Measurements from ENCODE around the gene SLC35F1.

Gene SLC35F1

DNA sequence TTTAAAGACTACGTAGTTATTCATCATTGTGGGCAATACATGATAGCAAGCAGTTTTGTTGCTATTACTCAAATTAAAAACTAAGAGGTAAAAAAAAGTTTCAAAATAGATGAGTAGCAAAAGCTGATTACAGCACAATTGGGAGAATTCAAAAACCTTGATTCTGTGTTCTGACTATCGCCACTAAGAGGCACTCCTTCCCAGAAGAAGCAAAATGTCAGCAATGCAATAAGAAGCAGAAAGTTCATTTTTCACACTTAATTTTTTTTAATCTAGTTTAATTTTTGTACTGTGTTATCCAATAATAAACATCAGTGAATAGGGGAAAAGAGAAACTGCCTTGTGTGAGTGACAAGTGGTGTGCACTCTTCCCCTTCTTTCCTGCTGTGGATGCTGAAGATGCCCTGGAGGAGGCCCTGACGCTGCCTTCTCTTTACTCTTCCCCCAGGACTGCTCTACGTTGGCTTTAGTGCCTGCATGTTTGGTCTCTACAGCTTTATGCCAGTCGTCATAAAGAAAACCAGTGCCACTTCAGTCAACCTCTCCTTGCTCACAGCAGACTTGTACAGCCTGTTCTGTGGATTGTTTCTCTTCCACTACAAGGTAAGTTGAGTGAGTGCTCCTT is 377.8 kb downstream of the SLC35F1 start:
- no peak for TF ChIP-seq JUND (IDR thresholded peaks at IDR 0.05; ENCODE audit: low read depth)
- in situ Hi-C loops (cut with HindIII; ENCODE audit: low pct_unique_long_range_greater_than_20kb, low sequenced_read_pairs) = no loop called here
- DNase-seq (ENCODE audit: low read depth in 1 of 2, low spot score in 1 of 2) = no peak

DNA sequence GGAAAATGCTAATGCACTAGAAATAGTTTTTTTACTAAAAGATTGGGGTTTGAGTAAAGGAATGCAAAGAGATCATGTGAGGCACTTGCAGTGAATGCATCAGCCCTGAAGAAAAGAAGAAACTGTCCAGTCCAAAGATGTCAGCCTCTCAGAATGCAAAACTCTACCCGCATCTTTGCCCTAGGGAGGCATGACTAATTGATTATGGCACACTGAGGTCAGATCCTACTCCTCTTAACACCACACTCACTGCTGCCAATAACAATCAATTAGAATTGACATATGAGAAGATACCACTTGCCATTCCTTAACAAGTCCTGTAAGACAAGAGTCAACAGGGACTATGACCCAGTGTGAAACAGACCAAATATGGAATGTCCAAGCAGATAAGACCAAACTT is 378.7 kb downstream of the SLC35F1 start:
- in situ Hi-C loops (cut with HindIII; ENCODE audit: low pct_unique_long_range_greater_than_20kb, low sequenced_read_pairs) = no loop called here
- no peak for DNase-seq (ENCODE audit: low read depth in 1 of 2, low spot score in 1 of 2)
- TF ChIP-seq JUND (IDR thresholded peaks at IDR 0.05; ENCODE audit: low read depth) = no peak

DNA sequence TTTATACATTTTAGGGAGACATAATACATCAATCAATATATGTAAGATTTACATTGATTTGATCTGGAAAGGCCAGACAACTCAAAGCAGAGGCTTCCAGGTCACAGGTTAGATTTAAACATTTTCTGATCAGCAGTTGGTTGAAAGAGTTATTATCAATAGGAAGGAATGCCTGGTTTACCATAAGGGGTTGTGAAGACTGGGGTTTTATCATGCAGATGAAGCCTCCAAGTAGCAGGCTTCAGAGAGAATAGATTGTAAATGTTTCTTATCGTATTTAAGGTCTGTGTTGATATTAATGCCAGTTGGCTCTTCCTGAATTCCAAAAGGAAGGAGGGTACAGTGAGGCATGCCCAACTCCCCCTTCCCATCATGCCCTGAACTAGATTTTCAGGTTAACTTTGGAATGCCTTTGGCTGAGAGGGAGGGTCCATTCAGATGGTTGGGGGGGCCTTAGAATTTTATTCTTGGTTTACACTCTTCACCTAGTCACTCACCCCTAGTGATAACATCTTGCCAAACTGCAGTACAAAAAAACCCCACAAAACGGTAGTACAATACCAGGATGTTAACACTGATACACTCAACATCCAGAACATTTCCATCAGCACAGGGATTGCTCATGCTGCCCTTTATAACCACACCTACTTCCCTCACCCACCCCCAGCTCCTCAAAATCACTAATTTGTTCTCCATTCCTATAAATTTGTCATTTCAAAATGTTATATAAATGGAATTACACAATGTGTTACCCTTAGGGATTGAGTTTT is 381.5 kb downstream of the SLC35F1 start:
- in situ Hi-C loops (cut with HindIII; ENCODE audit: low pct_unique_long_range_greater_than_20kb, low sequenced_read_pairs) = no loop called here
- no peak for DNase-seq (ENCODE audit: low read depth in 1 of 2, low spot score in 1 of 2)
- TF ChIP-seq JUND (IDR thresholded peaks at IDR 0.05; ENCODE audit: low read depth) = no peak

DNA sequence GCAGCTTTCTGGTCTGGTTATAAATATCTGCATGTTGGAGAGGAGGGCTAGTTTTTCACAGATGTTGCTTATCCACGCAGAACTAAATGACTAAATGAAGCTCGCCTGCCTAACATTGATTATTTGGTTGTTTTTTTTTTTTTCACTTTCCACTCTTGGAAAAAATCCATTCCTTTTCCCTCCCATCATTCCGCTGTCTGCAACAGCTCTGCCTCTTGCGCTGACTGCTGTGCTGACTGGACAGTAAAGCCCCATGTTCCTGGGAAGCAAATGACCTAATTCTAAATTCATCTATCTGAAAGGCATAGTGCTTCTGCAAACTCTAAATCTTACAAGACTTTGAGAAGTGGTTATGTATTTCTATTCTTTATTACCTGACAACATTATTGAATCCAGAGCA is 385.5 kb downstream of the SLC35F1 start:
- in situ Hi-C loops (cut with HindIII; ENCODE audit: low pct_unique_long_range_greater_than_20kb, low sequenced_read_pairs) = no loop called here
- DNase-seq (ENCODE audit: low read depth in 1 of 2, low spot score in 1 of 2) = no peak
- TF ChIP-seq JUND (IDR thresholded peaks at IDR 0.05; ENCODE audit: low read depth) = no peak

DNA sequence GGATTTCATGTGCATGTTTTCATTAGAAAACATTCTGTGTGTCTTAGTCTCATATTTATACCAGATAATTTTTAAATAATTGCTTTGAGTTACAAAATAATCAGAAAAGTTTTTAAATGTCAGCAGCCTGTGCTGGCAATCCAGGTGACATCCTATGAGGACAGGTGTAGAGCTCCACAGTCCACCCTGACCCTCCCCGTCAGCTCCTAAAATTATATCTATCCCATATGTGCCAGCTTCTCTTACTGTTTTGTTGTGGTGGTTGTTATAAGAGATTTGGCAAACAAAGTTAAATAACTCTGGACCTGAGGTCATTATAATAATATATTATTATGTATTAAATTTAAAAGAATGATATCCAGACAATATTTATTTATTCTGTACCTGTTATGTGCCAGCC is 387.8 kb downstream of the SLC35F1 start:
- no peak for TF ChIP-seq JUND (IDR thresholded peaks at IDR 0.05; ENCODE audit: low read depth)
- in situ Hi-C loops (cut with HindIII; ENCODE audit: low pct_unique_long_range_greater_than_20kb, low sequenced_read_pairs) = no loop called here

DNA sequence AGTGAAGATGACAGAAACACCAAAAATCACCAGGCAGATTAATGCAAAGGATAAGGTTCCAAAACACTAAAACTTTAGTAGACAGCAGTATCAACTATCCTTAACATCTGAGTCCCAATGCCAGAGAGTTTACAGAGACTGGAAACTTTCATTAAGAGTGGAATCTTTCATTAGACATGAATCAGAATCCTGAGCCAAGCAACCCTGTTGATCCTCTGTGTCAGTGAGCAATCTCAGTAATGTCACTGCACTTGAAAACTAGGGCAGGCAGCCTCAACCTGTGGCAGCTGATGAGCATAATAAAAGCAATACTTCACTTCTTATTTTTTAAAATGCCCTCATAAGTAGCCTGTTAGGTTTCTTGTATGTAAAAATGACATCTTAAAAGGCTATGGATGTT is 388.3 kb downstream of the SLC35F1 start:
- no peak for TF ChIP-seq JUND (IDR thresholded peaks at IDR 0.05; ENCODE audit: low read depth)

More for the DNA sequence above, 387.8 kb downstream of the SLC35F1 start:
- no peak for DNase-seq (ENCODE audit: low read depth in 1 of 2, low spot score in 1 of 2)

DNA sequence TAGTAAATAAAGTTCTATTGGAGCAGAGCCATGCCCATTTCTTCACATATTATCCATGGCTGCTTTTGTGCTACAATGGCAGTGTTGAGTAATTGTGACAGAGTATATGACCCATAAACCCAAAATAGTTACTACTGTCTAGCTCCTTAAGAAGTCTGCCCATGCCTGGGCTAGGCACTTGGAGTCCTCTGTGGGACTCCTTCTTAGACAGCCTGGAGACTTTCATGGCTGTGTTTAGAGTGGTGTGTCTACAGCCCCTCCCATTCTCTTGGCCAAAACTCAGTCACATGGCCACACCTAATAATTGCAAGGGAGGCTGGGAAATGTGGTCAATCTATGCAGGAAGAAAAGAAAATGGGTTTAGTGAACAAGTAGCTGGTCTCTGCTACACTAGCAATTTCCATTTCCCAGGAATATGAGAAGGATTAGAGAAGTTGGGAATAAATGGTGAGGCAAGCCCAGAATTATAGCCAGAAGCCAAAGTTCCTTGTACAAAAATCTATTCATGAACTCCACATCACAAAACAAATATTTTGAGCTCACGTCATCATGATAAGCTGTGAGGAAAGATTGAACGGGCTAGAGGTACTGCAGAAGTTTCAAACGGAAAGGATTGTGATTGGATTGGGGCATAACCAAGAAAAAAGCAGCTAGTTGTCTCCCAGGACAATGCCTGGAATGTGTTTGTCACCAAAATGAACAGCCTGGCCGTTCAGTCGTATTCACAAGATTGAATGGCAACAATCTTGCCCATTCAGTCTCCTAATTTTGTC is 389.3 kb downstream of the SLC35F1 start:
- TF ChIP-seq JUND (IDR thresholded peaks at IDR 0.05; ENCODE audit: low read depth) = no peak
- in situ Hi-C loops (cut with HindIII; ENCODE audit: low pct_unique_long_range_greater_than_20kb, low sequenced_read_pairs) = no loop called here
- DNase-seq (ENCODE audit: low read depth in 1 of 2, low spot score in 1 of 2) = no peak

More for the DNA sequence above, 388.3 kb downstream of the SLC35F1 start:
- in situ Hi-C loops (cut with HindIII; ENCODE audit: low pct_unique_long_range_greater_than_20kb, low sequenced_read_pairs) = no loop called here
- DNase-seq (ENCODE audit: low read depth in 1 of 2, low spot score in 1 of 2) = no peak

DNA sequence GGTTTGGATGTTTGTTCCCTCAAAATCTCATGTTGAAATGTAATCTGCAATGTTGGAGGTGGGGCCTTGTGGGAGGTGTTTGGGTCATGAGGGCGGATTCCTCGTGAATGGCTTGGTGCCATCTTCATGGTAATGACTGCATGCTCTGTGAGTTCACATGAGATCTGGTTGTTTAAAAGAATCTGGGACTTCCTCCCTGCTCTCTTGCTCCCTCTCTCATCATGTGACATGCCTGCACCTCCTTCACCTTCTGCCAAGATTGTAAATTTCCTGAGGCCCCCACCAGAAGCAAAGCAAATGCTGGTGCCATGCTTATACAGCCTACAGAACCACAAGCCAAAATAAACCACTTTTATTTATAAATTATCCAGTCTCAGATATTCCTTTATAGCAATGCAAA is 390.8 kb downstream of the SLC35F1 start:
- in situ Hi-C loops (cut with HindIII; ENCODE audit: low pct_unique_long_range_greater_than_20kb, low sequenced_read_pairs) = no loop called here
- no peak for TF ChIP-seq JUND (IDR thresholded peaks at IDR 0.05; ENCODE audit: low read depth)
- no peak for DNase-seq (ENCODE audit: low read depth in 1 of 2, low spot score in 1 of 2)

DNA sequence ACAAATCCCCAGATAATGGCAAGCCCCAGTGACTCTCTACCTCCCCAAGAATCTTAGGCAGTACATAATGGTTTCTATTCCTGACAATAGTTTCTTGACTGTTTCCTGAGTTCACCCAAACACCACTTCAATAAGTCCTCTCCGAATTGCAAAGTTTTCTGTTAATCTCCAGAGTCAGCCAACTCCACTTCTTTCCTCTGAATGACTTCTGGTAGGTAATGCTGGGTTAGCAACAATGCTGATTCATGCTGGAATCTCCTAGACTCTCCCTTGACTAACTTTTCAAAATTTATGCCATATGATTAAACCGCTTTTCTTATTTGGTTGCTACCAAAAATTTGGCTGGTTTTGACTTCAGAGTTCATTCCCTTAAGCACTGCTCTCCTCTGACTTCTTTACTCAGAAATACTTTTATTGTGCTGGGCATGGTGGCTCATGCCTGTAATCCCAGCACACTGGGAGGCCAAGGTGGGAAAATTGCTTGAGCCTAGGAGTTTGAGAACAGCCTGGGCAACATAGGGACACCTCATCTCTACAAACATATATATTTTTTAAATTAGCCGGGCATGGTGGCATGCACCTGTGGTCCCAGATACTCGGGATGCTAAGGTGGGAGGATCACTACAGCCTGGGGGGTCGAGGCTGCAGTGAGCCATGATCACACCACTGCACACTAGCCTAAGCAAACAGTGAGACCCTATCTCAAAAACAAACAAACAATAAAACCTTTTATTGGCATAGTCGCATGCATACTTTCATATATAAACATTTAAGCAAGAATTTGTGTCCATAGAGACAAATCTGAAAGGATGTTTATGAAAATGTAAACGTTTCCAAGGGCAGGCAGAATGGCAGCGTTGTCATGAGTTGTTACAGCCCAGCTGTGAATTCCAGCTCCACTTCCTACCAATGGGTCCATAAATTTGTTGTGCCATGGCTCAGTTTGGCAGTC is 391.7 kb downstream of the SLC35F1 start:
- in situ Hi-C loops (cut with HindIII; ENCODE audit: low pct_unique_long_range_greater_than_20kb, low sequenced_read_pairs) = no loop called here
- TF ChIP-seq JUND (IDR thresholded peaks at IDR 0.05; ENCODE audit: low read depth) = no peak
- no peak for DNase-seq (ENCODE audit: low read depth in 1 of 2, low spot score in 1 of 2)

DNA sequence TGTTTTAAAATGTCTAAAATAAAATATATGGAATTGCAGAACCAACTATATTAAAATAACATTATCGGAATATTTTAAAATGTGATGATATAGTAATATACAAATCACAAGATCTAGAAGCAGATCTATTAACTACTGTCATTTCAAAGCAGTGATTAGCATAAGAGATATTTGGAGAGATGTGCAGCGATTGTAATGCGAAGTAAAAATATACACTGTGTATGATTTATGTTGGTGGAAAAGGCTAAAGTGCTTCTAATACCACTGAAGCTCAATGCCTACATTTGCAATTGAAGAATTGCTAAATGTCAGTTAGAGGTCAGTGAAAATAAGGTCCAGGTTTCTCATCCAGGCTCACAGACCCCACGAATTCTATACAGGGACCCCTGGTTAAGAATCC is 392.4 kb downstream of the SLC35F1 start:
- in situ Hi-C loops (cut with HindIII; ENCODE audit: low pct_unique_long_range_greater_than_20kb, low sequenced_read_pairs) = no loop called here
- DNase-seq (ENCODE audit: low read depth in 1 of 2, low spot score in 1 of 2) = no peak
- TF ChIP-seq JUND (IDR thresholded peaks at IDR 0.05; ENCODE audit: low read depth) = no peak

DNA sequence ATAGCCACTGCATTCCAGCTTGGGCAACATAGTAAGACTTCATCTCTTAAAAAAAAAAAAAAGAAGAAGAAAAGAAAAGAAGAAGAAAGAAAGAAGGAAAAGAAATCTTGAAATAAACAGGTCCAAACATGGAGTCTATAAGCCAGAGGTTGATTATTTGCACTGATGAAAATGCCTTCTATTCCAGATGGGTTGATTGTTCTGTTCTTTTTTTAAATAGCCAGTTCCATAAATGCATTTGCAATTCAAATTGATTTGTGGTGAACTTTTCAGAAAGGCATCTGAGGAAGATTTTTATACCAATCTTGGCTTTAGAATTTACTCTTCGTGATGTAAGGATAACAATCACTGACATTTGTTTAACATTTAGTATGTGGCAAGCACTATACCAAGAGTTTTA is 397.3 kb downstream of the SLC35F1 start:
- no peak for DNase-seq (ENCODE audit: low read depth in 1 of 2, low spot score in 1 of 2)
- no peak for TF ChIP-seq JUND (IDR thresholded peaks at IDR 0.05; ENCODE audit: low read depth)
- in situ Hi-C loops (cut with HindIII; ENCODE audit: low pct_unique_long_range_greater_than_20kb, low sequenced_read_pairs) = no loop called here

DNA sequence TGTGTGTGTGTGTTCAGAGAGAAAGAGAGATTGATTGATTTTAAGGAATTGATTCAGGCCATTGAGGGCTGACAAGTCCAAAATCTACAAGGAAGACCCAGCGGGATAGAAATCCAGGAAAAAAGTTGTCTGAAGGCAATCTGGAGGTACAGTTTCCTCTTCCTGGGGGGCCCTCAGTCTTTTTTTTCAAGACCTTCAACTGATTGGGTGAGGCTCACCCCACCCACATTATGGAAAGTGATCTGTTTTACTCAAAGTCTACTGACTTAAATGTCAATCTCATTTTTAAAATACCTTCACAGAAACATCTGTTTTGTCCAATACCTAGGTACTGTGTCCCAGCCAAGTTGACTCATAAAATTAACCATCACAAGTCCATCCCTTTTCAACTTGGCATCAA is 398.0 kb downstream of the SLC35F1 start:
- DNase-seq (ENCODE audit: low read depth in 1 of 2, low spot score in 1 of 2) = no peak
- in situ Hi-C loops (cut with HindIII; ENCODE audit: low pct_unique_long_range_greater_than_20kb, low sequenced_read_pairs) = no loop called here
- no peak for TF ChIP-seq JUND (IDR thresholded peaks at IDR 0.05; ENCODE audit: low read depth)
